ENCODE measurements around the gene SOX6.

GRCh38 chr11:16180868-16181267, 175.5 kb downstream of the SOX6 start:
- no peak for TF ChIP-seq CTCF (IDR thresholded peaks at IDR 0.05)
- no peak for TF ChIP-seq POLR2AphosphoS5 (IDR thresholded peaks at IDR 0.05)
